ENCODE results near the gene ZIK1. TPM values are rescaled to one million over a fixed set of nuclear protein-coding genes. Genes with fewer than 3 reads are reported as not detected.

The ZIK1 gene
- total and polyA plus RNA-seq, 2 of the 8 experiments (the other 6 are each of a cell fraction or from before 2014, with no cell fraction given), result 19.4 to 36.5 TPM

- TF ChIP-seq RNF2 (IDR thresholded peaks at IDR 0.05; ENCODE audit: borderline replicate concordance, low read depth, low read length, missing control alignments, poor library complexity, severe bottlenecking), result no peak
Measured at GRCh38 chr19:57637379-57637778, 53.4 kb downstream of the ZIK1 start (continued).

All from H1 (cell line).